ACHN (cell line): ENCODE data around the gene SNRK.

Source experiments
- DNase-seq: peaks from one replicate; pipeline ENCODE4 v3.0.0-alpha.2; 2015
- in situ Hi-C: cut with HindIII; loops from 2 replicates; pipeline ENCODE4 v1.10.0; 2017; ENCODE audit warnings: low sequenced_read_pairs, low pct_ligation_motif_present, low pct_unique_long_range_greater_than_20kb

The SNRK gene

GRCh38 chr3:43262194-43262593 is 24.1 kb upstream of the SNRK start:
- DNase-seq: no peak
- in situ Hi-C loops: no loop called here

- no peak for DNase-seq
- in situ Hi-C loops: no loop called here
Measured at GRCh38 chr3:43266451-43266850, 19.9 kb upstream of the SNRK start.

- DNase-seq: no peak
- in situ Hi-C loops: no loop called here
Measured at GRCh38 chr3:43266995-43267394, 19.3 kb upstream of the SNRK start.

GRCh38 chr3:43268636-43269035 is 17.7 kb upstream of the SNRK start:
- in situ Hi-C loops: no loop called here
- no peak for DNase-seq

- DNase-seq: no peak
- in situ Hi-C loops: no loop called here
Measured at GRCh38 chr3:43270078-43270477, 16.3 kb upstream of the SNRK start.

GRCh38 chr3:43273416-43273815 is 12.9 kb upstream of the SNRK start:
- in situ Hi-C loops: no loop called here
- no peak for DNase-seq

- no peak for DNase-seq
- in situ Hi-C loops: no loop called here
Measured at GRCh38 chr3:43279082-43279481, 7.3 kb upstream of the SNRK start.

- DNase-seq: no peak
- in situ Hi-C loops: no loop called here
Measured at GRCh38 chr3:43279532-43279931, 6.8 kb upstream of the SNRK start.

- in situ Hi-C loops: no loop called here
- DNase-seq: no peak
Measured at GRCh38 chr3:43281020-43281419, 5.3 kb upstream of the SNRK start.

- no peak for DNase-seq
- in situ Hi-C loops: no loop called here
Measured at GRCh38 chr3:43284171-43284570, 2.2 kb upstream of the SNRK start.

- no peak for DNase-seq
- in situ Hi-C loops: no loop called here
Measured at GRCh38 chr3:43285644-43286043, 696 bp upstream of the SNRK start.

GRCh38 chr3:43286841-43287499 is 630 bp downstream of the SNRK start:
- peak; percentile 28 for DNase-seq
- in situ Hi-C loops: no loop called here

GRCh38 chr3:43287500-43287873 is 1.1 kb downstream of the SNRK start:
- in situ Hi-C loops: no loop called here

GRCh38 chr3:43288366-43288765 is 2.0 kb downstream of the SNRK start:
- DNase-seq: peak; percentile 57

More at GRCh38 chr3:43287500-43287873, 1.1 kb downstream of the SNRK start:
- DNase-seq: no peak

GRCh38 chr3:43288850-43289249 is 2.5 kb downstream of the SNRK start:
- in situ Hi-C loops: no loop called here
- peak; percentile 4 for DNase-seq

More at GRCh38 chr3:43288366-43288765, 2.0 kb downstream of the SNRK start:
- in situ Hi-C loops: no loop called here

GRCh38 chr3:43289401-43289800 is 3.1 kb downstream of the SNRK start:
- in situ Hi-C loops: no loop called here
- DNase-seq: no peak

- DNase-seq: no peak
- in situ Hi-C loops: no loop called here
Measured at GRCh38 chr3:43289841-43290470, 3.6 kb downstream of the SNRK start.

- in situ Hi-C loops: no loop called here
- no peak for DNase-seq
Measured at GRCh38 chr3:43290956-43291355, 4.6 kb downstream of the SNRK start.

GRCh38 chr3:43291546-43291945 is 5.2 kb downstream of the SNRK start:
- DNase-seq: no peak
- in situ Hi-C loops: no loop called here

- DNase-seq: peak; percentile 11
- in situ Hi-C loops: no loop called here
Measured at GRCh38 chr3:43294975-43295374, 8.6 kb downstream of the SNRK start.
